HEK293 (cell line): ENCODE results near the gene PSD4.

Source experiments
- ZBTB17 ChIP-seq: fragments of 450-650 bp; formaldehyde crosslinking; IDR thresholded peaks from 2 replicates; pipeline ENCODE4 v1.5.1; 2016; ENCODE audit warnings: missing biosample characterization, missing genetic modification characterization
- ZNF24 ChIP-seq: fragments of 450-650 bp; formaldehyde crosslinking; IDR thresholded peaks from 2 replicates; pipeline ENCODE4 v1.5.1; 2016; ENCODE audit warnings: missing biosample characterization, missing genetic modification characterization
- ZNF394 ChIP-seq: fragments of 450-650 bp; formaldehyde crosslinking; IDR thresholded peaks from 2 replicates; pipeline ENCODE4 v1.5.1; 2016; ENCODE audit warnings: missing biosample characterization, missing genetic modification characterization, mild to moderate bottlenecking, moderate library complexity, borderline replicate concordance

DNA sequence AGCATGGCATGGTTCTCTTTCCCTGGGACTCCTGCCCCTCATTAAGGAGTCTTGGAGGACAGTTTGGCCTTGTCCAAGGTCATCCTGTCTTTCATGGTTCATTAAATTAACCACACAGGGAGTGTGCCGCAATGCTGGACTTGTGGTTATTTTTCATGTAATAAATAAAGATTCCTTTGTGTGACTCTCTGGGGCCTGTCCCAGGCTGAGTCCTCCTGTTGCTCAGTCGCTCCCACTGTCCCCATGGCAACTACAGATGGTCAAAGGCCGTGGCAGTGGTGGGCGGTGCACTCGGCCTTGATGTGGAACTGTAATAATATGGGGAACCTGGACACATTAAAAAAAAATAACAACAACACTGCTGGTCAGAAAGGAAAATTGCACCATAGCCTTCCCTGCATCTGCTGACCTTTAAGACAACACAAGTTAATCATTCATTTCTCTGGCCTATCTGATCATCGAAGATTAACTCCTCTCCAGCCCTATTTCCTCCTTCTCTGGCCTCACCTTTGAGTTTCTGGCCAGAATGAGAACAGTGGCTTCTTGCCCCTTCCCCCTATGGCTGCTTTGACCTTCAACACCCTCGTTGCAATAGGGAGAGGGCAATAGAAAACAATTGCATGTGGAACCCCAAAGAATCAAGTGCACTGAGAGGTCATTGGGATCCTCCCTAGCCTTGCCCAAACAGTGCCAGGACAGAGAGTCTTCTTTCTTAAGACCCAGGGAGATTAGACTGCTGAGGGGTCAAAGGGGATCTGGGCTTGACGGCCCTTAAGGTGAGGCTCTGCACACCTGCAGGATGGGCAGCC is 44.7 kb downstream of the PSD4 start:
- TF ChIP-seq ZNF394 (tag by site-specific recombination) (no peak), ZNF24 (tag by site-specific recombination) (no peak), ZBTB17 (no peak)
